Panc1 (cell line): ENCODE measurements around the gene SNX27. TPM values are rescaled to one million over a fixed set of nuclear protein-coding genes. Genes with fewer than 3 reads are reported as not detected.
A peak's percentile ranks its signal among the peaks of the same experiment; 100 is the strongest.

ENCODE experiments used
- ATAC-seq: fragments of 200-7000 bp; cut with Tn5 transposase; 2 replicates; pipeline ENCODE4 v1.9.1; 2020; ENCODE audit warnings: mild to moderate bottlenecking, moderate library complexity
- BruUV-seq: library from RNA; stranded (reverse); fragments of 400-500 nt; replicated peaks from 2 replicates; lab custom pipeline; 2021; lab: Mats Ljungman, UMichigan
- CTCF ChIA-PET: fragments of 300-600 bp; sonication (Branson Sonifier 250); formaldehyde crosslinking; loops from one replicate; lab custom pipeline; 2022; ENCODE audit warnings: antibody characterized with exemption; lab: Charles Lee
- POLR2A ChIA-PET: fragments of 300-600 bp; sonication (Branson Sonifier 250); formaldehyde crosslinking; loops from one replicate; lab custom pipeline; 2022; ENCODE audit warnings: antibody characterized with exemption; lab: Charles Lee
- DNase-seq: peaks from one replicate; pipeline ENCODE4 v3.0.0-alpha.2; 2010; ENCODE audit warnings: low read depth, low spot score
- H3K27ac ChIP-seq: 2 replicates; pipeline ENCODE4 v1.5.1; 2011; ENCODE audit warnings: mild to moderate bottlenecking, low read length, inconsistent platforms
- H3K27me3 ChIP-seq: fragments of 200-500 bp; sonication (Bioruptor generic); 2 replicates; pipeline ENCODE4 v1.6.0; 2014; ENCODE audit warnings: low read length, inconsistent platforms; ENCODE audit not compliant: control insufficient read depth, insufficient read depth
- H3K36me3 ChIP-seq: fragments of 200-500 bp; sonication (Bioruptor generic); 2 replicates; pipeline ENCODE4 v1.5.1; 2014; ENCODE audit warnings: inconsistent platforms, mild to moderate bottlenecking, low read length, moderate library complexity; ENCODE audit not compliant: control insufficient read depth, insufficient read depth
- H3K4me1 ChIP-seq: 2 replicates; pipeline ENCODE4 v1.5.1; 2011; ENCODE audit warnings: inconsistent platforms, mild to moderate bottlenecking, low read length, moderate library complexity; ENCODE audit not compliant: control insufficient read depth, insufficient read depth
- H3K4me3 ChIP-seq, 2 experiments: 2 replicates each; pipeline ENCODE4 v1.5.1; 2011 to 2012; ENCODE audit warnings: low read depth in 2 of 2, low read length in 2 of 2, mild to moderate bottlenecking in 2 of 2, inconsistent platforms in 1 of 2, moderate library complexity in 1 of 2
- H3K9me3 ChIP-seq: fragments of 200-500 bp; sonication (Bioruptor generic); 2 replicates; pipeline ENCODE4 v1.5.1; 2014; ENCODE audit warnings: low read depth, mild to moderate bottlenecking, inconsistent platforms, low read length, moderate library complexity; ENCODE audit not compliant: control insufficient read depth, insufficient read depth
- POLR2AphosphoS5 ChIP-seq: IDR thresholded peaks from 2 replicates; pipeline ENCODE4 v1.6.1; 2012; ENCODE audit warnings: mild to moderate bottlenecking, low read depth, low read length, moderate library complexity
- REST ChIP-seq, 2 experiments: IDR thresholded peaks; 2 replicates each; pipeline ENCODE4 v1.6.1; 2011 to 2012; ENCODE audit warnings: low read depth in 2 of 2, control low read depth in 1 of 2, low read length in 1 of 2, mild to moderate bottlenecking in 1 of 2, moderate library complexity in 1 of 2; ENCODE audit not compliant: insufficient read depth in 1 of 2
- SIN3A ChIP-seq: IDR thresholded peaks from 2 replicates; pipeline ENCODE4 v1.6.1; 2012; ENCODE audit warnings: low read depth, mild to moderate bottlenecking, low read length, moderate library complexity, borderline replicate concordance; ENCODE audit not compliant: insufficient read depth
- TCF7L2 ChIP-seq: IDR thresholded peaks from 2 replicates; pipeline ENCODE4 v1.6.1; 2011; ENCODE audit warnings: mild to moderate bottlenecking, low read depth, low read length, inconsistent platforms
- in situ Hi-C: cut with HindIII; loops from 2 replicates; pipeline ENCODE4 v1.10.0; 2016; ENCODE audit warnings: low sequenced_read_pairs, low pct_unique_long_range_greater_than_20kb
- intact Hi-C: fragments of 100-400 bp; cut with micrococcal nuclease; formaldehyde crosslinking; loops from one replicate; pipeline ENCODE4 v1.10.0; 2022; ENCODE audit not compliant: unreplicated experiment
- total RNA-seq: library from RNA; stranded (reverse); gene quantifications from one replicate; pipeline ENCODE4 v1.2.1, GENCODE V29; 2021; ENCODE audit not compliant: unreplicated experiment
- TF ChIP-seq, protein P1 (sequence below): fragments of 450-650 bp; IDR thresholded peaks from 2 replicates; pipeline ENCODE4 v1.5.1; 2017; ENCODE audit warnings: mild to moderate bottlenecking

Gene SNX27
- total RNA-seq, 1 experiment from 2014 or later, result 58.4 TPM

DNA sequence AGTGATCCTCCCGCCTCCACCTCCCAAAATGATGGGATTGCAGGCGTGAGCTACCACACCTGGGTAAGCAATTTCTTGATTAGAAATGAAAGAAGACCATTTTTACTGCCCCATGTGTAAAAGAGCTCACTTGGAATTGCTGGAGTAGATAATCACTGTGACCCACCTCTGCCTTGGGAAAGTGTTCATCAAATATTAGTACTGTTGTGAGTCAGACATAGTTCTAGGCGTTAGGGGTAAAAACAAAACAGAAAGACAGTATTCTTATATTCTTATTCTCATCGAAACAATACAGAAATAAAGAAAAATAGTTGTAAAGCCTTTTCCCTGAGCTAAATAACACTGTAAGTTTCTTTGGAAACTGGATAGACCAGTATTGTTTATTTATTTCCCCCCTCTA, 68.5 kb downstream of the SNX27 start:
- in situ Hi-C loops, result no loop called here
- Histone ChIP-seq H3K4me3 (no peak overlapping the region), H3K27me3 (no peaks in the 10 kb centered on the region), H3K36me3 (no peaks in the 10 kb centered on the region), H3K4me1 (peaks cover 3% of the 10 kb centered on the region; the same call in 1 of the 2 replicates), H3K9me3 (no peaks in the 10 kb centered on the region), H3K27ac (no peak overlapping the region)
- CTCF ChIA-PET, result no interaction called here
- TF ChIP-seq REST (IDR thresholded peaks at IDR 0.05; ENCODE audit: insufficient read depth in 1 of 2, low read depth in 2 of 2, low read length in 1 of 2) (no peak), SIN3A (no peak), TCF7L2 (no peak), POLR2AphosphoS5 (no peak)
- TF ChIP-seq, protein P1, sequence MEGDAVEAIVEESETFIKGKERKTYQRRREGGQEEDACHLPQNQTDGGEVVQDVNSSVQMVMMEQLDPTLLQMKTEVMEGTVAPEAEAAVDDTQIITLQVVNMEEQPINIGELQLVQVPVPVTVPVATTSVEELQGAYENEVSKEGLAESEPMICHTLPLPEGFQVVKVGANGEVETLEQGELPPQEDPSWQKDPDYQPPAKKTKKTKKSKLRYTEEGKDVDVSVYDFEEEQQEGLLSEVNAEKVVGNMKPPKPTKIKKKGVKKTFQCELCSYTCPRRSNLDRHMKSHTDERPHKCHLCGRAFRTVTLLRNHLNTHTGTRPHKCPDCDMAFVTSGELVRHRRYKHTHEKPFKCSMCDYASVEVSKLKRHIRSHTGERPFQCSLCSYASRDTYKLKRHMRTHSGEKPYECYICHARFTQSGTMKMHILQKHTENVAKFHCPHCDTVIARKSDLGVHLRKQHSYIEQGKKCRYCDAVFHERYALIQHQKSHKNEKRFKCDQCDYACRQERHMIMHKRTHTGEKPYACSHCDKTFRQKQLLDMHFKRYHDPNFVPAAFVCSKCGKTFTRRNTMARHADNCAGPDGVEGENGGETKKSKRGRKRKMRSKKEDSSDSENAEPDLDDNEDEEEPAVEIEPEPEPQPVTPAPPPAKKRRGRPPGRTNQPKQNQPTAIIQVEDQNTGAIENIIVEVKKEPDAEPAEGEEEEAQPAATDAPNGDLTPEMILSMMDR, result no peak
- intact Hi-C loops, result no loop called here
- ATAC-seq, result no peak
- no peak for DNase-seq
- BruUV-seq, result no TSS peak
- POLR2A ChIA-PET, result interaction anchor here (0.6 to 0.7 kb wide), 2 partner anchors 60 to 150 kb away, joined by 3 to 10 read pairs; no protein-coding TSS in a partner anchor

GRCh38 chr1:151680826-151681225, 69.0 kb downstream of the SNX27 start:
- no peaks in the 10 kb centered on the region for H3K9me3 ChIP-seq
- peak; percentile 74 for DNase-seq
- BruUV-seq, result no TSS peak
- no peak overlapping the region for H3K4me3 ChIP-seq
- ATAC-seq, result peak; percentile 87
- H3K27me3 ChIP-seq, result no peaks in the 10 kb centered on the region
- in situ Hi-C loops, result no loop called here
- ChIA-PET POLR2A (interaction anchor here (0.7 kb wide), 1 partner anchor 151 kb away, joined by 10 read pairs; no protein-coding TSS in a partner anchor), CTCF (no interaction called here)
- intact Hi-C loops, result no loop called here
- peaks cover 3% of the 10 kb centered on the region; the same call in 1 of the 2 replicates for H3K4me1 ChIP-seq
- no peak for TF ChIP-seq SIN3A
- no peak for TF ChIP-seq REST (IDR thresholded peaks at IDR 0.05; ENCODE audit: insufficient read depth in 1 of 2, low read depth in 2 of 2, low read length in 1 of 2)
- TF ChIP-seq POLR2AphosphoS5, result no peak
- TF ChIP-seq, protein P1, result no peak
- TF ChIP-seq TCF7L2, result no peak
- no peaks in the 10 kb centered on the region for H3K36me3 ChIP-seq
- no peak overlapping the region for H3K27ac ChIP-seq
